GM18511 (cell line): ENCODE results near the gene ZNF30.
A peak's percentile ranks its signal among the peaks of the same experiment; 100 is the strongest.
"Not testable (repeated sequence)": the region's sequence is repeated elsewhere in the genome, so short reads cannot be mapped to it uniquely, and the experiment has no call there.

Experiments used
- ATAC-seq: cut with Tn5 transposase; IDR thresholded peaks from one replicate; pipeline ENCODE4 v1.9.1; 2021; ENCODE audit warnings: mild to moderate bottlenecking, moderate library complexity; ENCODE audit not compliant: unreplicated experiment

Gene ZNF30

GRCh38 chr19:34926685-34927375 lies at the start of gene ZNF30:
Gene ZNF30 (plus strand): TSS chr19:34926903. CDS start chr19:34929948, 3,045 bp downstream.
- ATAC-seq, result peak; percentile 97

DNA sequence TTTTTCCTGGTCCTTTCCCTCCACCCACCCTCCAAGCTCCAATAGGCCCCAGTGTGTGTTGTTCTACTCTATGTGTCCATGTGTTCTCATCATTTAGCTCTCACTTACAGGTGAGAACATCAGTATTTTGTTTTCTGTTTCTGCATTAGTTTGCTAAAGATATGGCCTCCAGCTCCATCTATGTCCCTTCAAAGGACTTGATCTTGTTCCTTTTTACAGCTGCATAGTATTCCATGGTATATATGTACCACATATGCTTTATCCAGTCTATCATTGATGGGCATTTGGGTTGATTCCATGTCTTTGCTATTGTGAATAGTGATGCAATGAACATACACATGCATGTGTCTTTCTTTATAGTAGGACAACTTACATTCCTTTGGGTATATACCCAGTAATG lies 47.1 kb upstream of the ZNF30 start:
- no peak for ATAC-seq

- no peak for ATAC-seq
Measured at GRCh38 chr19:34880034-34880433, 46.7 kb upstream of the ZNF30 start.

- ATAC-seq, result no peak
Measured at GRCh38 chr19:34881982-34882381, 44.7 kb upstream of the ZNF30 start.

GRCh38 chr19:34888091-34888490 lies 38.6 kb upstream of the ZNF30 start:
- ATAC-seq, result no peak

DNA sequence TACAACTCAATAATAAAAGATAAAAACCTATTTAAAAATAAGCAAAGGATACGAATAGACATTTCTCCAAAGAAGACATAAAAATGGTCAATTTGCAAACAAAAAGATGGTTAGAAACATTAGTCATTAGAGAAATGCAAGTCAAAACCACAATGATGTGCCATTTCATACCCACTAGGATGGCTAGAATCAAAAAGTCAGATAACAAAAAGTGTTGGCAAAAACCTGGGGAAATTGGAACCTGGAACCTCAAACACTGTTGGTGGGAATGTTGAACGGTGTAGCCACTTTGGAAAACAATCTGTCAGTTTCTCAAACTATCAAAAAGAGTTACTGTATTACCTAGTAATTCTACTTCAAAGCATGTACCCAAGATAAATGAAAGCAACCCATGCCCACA lies 26.5 kb upstream of the ZNF30 start:
- no peak for ATAC-seq

GRCh38 chr19:34904664-34905527 lies 21.8 kb upstream of the ZNF30 start:
- ATAC-seq, result no peak

DNA sequence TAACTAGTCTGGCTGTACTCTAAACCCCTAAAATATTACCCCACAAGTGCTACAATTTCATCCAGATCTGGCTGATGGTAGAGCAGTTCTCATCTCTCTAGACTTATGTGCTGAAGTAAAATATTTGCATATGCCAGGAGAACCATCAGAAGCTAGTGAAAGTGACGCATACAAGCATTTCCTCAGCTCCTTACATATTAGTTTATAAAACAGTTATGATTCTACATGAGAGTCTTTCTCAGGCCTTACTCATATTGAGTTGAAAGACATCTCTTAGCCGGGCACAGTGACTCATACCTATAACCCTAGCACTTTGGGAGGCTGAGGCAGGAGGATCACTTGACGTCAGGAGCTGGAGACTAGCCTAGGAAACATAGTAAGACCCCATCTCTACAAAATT lies 15.9 kb upstream of the ZNF30 start:
- no peak for ATAC-seq

DNA sequence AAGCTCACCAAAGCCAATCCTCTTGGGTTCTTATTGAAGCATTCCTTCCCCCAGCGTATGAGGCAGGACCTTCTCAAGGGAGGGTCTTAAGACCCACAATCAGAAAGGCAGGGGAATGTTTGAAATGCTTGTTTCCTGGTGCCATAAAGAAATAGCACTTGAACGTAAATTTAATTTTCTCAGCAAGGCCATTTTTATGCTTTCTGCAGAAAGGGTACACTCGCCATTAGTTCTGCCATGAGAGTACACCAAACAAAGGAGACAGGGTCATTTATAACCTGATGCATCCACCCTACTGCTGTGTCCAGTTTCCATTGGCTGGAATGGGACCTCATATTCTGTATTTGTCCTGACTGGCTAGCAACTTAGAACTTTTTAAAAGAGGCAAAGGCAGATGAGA lies 9.6 kb upstream of the ZNF30 start:
- ATAC-seq, result not testable (repeated sequence)

GRCh38 chr19:34918190-34918589 lies 8.5 kb upstream of the ZNF30 start:
- ATAC-seq, result no peak

DNA sequence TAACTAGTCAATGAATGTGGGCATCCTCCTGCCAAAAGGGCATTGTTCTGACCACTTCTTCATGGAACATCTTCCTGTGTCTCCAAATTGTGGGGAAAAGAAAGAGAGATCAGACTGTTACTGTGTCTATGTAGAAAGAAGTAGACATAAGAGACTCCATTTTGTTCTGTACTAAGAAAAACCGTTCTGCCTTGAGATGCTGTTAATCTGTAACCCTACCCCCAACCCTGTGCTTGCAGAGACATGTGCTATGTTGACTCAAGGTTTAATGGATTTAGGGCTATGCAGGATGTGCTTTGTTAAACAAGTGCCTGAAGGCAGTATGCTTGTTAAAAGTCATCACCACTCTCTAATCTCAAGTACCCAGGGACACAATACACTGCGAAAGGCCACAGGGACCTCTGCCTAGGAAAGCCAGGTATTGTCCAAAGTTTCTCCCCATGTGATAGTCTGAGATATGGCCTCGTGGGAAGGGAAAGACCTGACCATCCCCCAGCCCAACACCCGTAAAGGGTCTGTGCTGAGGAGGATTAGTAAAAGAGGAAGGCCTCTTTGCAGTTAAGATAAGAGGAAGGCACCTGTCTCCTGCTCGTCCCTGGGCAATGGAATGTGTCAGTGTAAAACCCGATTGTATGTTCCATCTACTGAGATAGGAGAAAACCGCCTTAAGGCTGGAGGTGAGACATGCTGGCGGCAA lies 6.5 kb upstream of the ZNF30 start:
- not testable (repeated sequence) for ATAC-seq

DNA sequence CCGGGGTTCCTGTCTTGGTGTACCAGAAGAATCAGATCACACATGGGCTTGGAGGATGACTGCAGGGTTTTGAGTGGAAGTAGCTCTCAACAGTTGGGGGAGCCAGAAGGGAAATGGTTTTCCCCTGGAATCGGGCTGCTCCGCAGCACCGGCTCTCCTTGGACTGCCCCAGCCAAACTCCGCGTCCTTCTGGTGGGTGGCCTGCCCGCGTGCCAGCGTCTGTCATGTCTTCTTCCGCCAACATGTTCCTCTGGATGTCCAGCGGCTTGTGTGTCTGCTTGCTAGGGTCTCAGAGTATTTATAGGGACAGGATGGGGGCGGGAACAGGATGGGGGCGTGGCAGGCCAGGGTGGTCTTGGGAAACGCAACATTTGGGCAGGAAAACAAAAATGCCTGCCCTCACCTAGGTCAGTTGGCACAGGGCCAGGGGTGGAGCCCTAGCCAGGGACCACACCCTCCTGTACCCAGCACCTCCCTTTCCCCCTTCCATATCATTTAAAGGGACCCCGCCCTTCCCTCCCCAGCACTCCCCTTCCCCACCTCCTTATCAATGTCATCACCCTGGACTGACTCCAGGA lies 1.3 kb upstream of the ZNF30 start:
- ATAC-seq, result no peak

- ATAC-seq, result no peak
Measured at GRCh38 chr19:34926361-34926684, 380 bp upstream of the ZNF30 start.

DNA sequence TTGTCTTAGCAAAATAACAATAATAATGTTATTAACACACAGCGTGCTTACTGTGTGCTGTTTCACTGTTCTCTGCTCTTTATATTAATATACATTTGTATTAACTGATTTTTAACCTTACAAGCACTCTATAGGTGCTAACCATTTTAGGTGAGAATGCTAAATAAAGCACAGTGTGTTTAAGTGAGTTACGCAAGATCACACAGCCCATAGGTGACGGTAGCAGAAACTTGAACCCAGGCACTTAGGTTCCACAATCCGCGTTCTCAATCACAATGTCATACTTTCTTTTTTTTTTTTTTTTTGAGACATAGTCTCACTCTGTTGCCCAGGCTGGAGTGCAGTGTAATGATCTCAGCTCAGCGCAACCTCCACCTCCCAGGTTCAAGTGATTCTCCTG lies 5.8 kb downstream of the ZNF30 start:
- ATAC-seq, result no peak

GRCh38 chr19:34936184-34936583 lies 9.5 kb downstream of the ZNF30 start:
- ATAC-seq, result no peak

GRCh38 chr19:34938886-34939285 lies 12.2 kb downstream of the ZNF30 start:
- no peak for ATAC-seq

GRCh38 chr19:34943861-34944573 lies 17.3 kb downstream of the ZNF30 start:
- ATAC-seq, result no peak

DNA sequence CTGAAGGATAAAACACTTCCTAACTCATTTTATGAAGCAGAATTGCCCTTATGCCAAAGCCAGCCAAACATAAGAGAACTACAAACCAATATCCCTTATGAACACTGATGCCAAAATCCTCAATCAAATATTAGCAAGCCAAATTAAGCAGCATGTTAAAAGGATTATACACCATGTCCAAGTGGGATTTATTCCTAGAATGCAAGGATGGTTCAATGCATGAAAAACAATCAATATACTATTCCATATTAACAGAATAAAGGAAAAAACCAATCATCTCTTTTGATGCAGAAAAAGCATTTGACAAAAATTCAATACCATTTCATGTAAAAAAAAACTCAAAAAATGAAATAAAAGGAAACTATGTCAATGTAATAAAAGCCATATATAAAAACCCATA lies 26.4 kb downstream of the ZNF30 start:
- ATAC-seq, result no peak

GRCh38 chr19:34957830-34958751 lies 31.4 kb downstream of the ZNF30 start:
- ATAC-seq, result no peak

GRCh38 chr19:34959021-34959420 lies 32.3 kb downstream of the ZNF30 start:
- ATAC-seq, result no peak
